ENCODE results near the gene NPHP4.

Gene NPHP4

GRCh38 chr1:5916572-5917280, 75.5 kb downstream of the NPHP4 start:
- no peaks in the 10 kb centered on the region for H3K9me3 Mint-ChIP-seq
- no peaks in the 10 kb centered on the region for H3K27me3 Mint-ChIP-seq
- DNase-seq, result no peak
- H3K27ac Mint-ChIP-seq, result no peak overlapping the region
- peaks cover 5 to 17% of the 10 kb centered on the region in 2 donors for H3K36me3 Mint-ChIP-seq
- ATAC-seq (replicated peaks), result no peak
- H3K4me3 Mint-ChIP-seq, result no peak overlapping the region
- peaks cover 6 to 10% of the 10 kb centered on the region in 2 donors for H3K4me1 Mint-ChIP-seq

- Mint-ChIP-seq H3K4me3 (no peak overlapping the region), H3K36me3 (peaks cover 5 to 17% of the 10 kb centered on the region in 2 donors), H3K27ac (no peak overlapping the region), H3K9me3 (no peaks in the 10 kb centered on the region), H3K27me3 (no peaks in the 10 kb centered on the region), H3K4me1 (peaks cover 6 to 10% of the 10 kb centered on the region in 2 donors)
- DNase-seq (no peak), ATAC-seq (replicated peaks) (peak; percentile 75 to 76)
Measured at GRCh38 chr1:5915587-5916571, 76.3 kb downstream of the NPHP4 start.

- Mint-ChIP-seq H3K4me3 (no peak overlapping the region), H3K27ac (no peak overlapping the region), H3K36me3 (peaks cover 5 to 17% of the 10 kb centered on the region in 2 donors), H3K27me3 (no peaks in the 10 kb centered on the region), H3K9me3 (no peaks in the 10 kb centered on the region), H3K4me1 (peaks cover 6 to 10% of the 10 kb centered on the region in 2 donors)
- ATAC-seq (replicated peaks), result no peak
- no peak for DNase-seq
Measured at GRCh38 chr1:5914676-5915365, 77.4 kb downstream of the NPHP4 start.

- H3K36me3 Mint-ChIP-seq, result peaks cover 5 to 17% of the 10 kb centered on the region in 2 donors
- DNase-seq (no peak), ATAC-seq (replicated peaks) (no peak)
- H3K9me3 Mint-ChIP-seq, result no peaks in the 10 kb centered on the region
- no peak overlapping the region for H3K4me3 Mint-ChIP-seq
- H3K27ac Mint-ChIP-seq, result no peak overlapping the region
- H3K4me1 Mint-ChIP-seq, result peaks cover 6 to 10% of the 10 kb centered on the region in 2 donors
- no peaks in the 10 kb centered on the region for H3K27me3 Mint-ChIP-seq
Measured at GRCh38 chr1:5913876-5914275, 78.3 kb downstream of the NPHP4 start.

- ATAC-seq (replicated peaks), result no peak
- H3K9me3 Mint-ChIP-seq, result no peaks in the 10 kb centered on the region
- no peak for DNase-seq
- no peaks in the 10 kb centered on the region for H3K27me3 Mint-ChIP-seq
- H3K4me3 Mint-ChIP-seq, result no peak overlapping the region
- H3K36me3 Mint-ChIP-seq, result peaks cover 8 to 17% of the 10 kb centered on the region in 2 donors
- peaks cover 6 to 10% of the 10 kb centered on the region in 2 donors for H3K4me1 Mint-ChIP-seq
- H3K27ac Mint-ChIP-seq, result no peak overlapping the region
Measured at GRCh38 chr1:5913078-5913845, 79.0 kb downstream of the NPHP4 start.

- H3K9me3 Mint-ChIP-seq, result no peaks in the 10 kb centered on the region
- peaks cover 7 to 18% of the 10 kb centered on the region in 2 donors for H3K36me3 Mint-ChIP-seq
- ATAC-seq (replicated peaks), result no peak
- peaks cover 6 to 10% of the 10 kb centered on the region in 2 donors for H3K4me1 Mint-ChIP-seq
- no peak for DNase-seq
- H3K4me3 Mint-ChIP-seq, result no peak overlapping the region
- no peaks in the 10 kb centered on the region for H3K27me3 Mint-ChIP-seq
- no peak overlapping the region for H3K27ac Mint-ChIP-seq
Measured at GRCh38 chr1:5911871-5912271, 80.4 kb downstream of the NPHP4 start.

GRCh38 chr1:5911157-5911556, 81.1 kb downstream of the NPHP4 start:
- DNase-seq (no peak), ATAC-seq (replicated peaks) (no peak)
- Mint-ChIP-seq H3K36me3 (peaks cover 7 to 20% of the 10 kb centered on the region in 2 donors), H3K27ac (no peak overlapping the region), H3K9me3 (no peaks in the 10 kb centered on the region), H3K4me1 (peaks cover 6 to 9% of the 10 kb centered on the region in 2 donors), H3K4me3 (no peak overlapping the region), H3K27me3 (no peaks in the 10 kb centered on the region)

GRCh38 chr1:5910666-5911065, 81.6 kb downstream of the NPHP4 start:
- Mint-ChIP-seq H3K27ac (no peak overlapping the region), H3K4me3 (no peak overlapping the region), H3K9me3 (no peaks in the 10 kb centered on the region), H3K27me3 (no peaks in the 10 kb centered on the region), H3K36me3 (peaks cover 7 to 20% of the 10 kb centered on the region in 2 donors), H3K4me1 (peaks cover 2 to 4% of the 10 kb centered on the region in 2 donors)
- ATAC-seq (replicated peaks) (no peak), DNase-seq (no peak)

- no peaks in the 10 kb centered on the region for H3K9me3 Mint-ChIP-seq
- DNase-seq (no peak), ATAC-seq (replicated peaks) (no peak)
- H3K4me1 Mint-ChIP-seq, result peaks cover 0 to 4% of the 10 kb centered on the region in 2 donors
- H3K4me3 Mint-ChIP-seq, result no peak overlapping the region
- no peak overlapping the region for H3K27ac Mint-ChIP-seq
- H3K36me3 Mint-ChIP-seq, result peaks cover 8 to 22% of the 10 kb centered on the region in 2 donors
- H3K27me3 Mint-ChIP-seq, result no peaks in the 10 kb centered on the region
Measured at GRCh38 chr1:5910276-5910620, 82.0 kb downstream of the NPHP4 start.

- ATAC-seq (replicated peaks) (no peak), DNase-seq (no peak)
- Mint-ChIP-seq H3K4me3 (no peak overlapping the region), H3K27me3 (no peaks in the 10 kb centered on the region), H3K9me3 (no peaks in the 10 kb centered on the region), H3K36me3 (peaks cover 9 to 28% of the 10 kb centered on the region in 2 donors), H3K4me1 (no peaks in the 10 kb centered on the region), H3K27ac (no peak overlapping the region)
Measured at GRCh38 chr1:5909576-5910275, 82.5 kb downstream of the NPHP4 start.

GRCh38 chr1:5908461-5909375, 83.5 kb downstream of the NPHP4 start:
- H3K36me3 Mint-ChIP-seq, result peaks cover 7 to 30% of the 10 kb centered on the region in 2 donors
- H3K27me3 Mint-ChIP-seq, result no peaks in the 10 kb centered on the region
- DNase-seq (no peak), ATAC-seq (replicated peaks) (no peak)
- H3K4me3 Mint-ChIP-seq, result no peak overlapping the region
- peak overlapping the region; percentile 47 for H3K27ac Mint-ChIP-seq
- H3K9me3 Mint-ChIP-seq, result no peaks in the 10 kb centered on the region
- no peaks in the 10 kb centered on the region for H3K4me1 Mint-ChIP-seq

GRCh38 chr1:5907966-5908365, 84.3 kb downstream of the NPHP4 start:
- Mint-ChIP-seq H3K36me3 (peaks cover 7 to 29% of the 10 kb centered on the region in 2 donors), H3K27ac (no peak overlapping the region), H3K27me3 (no peaks in the 10 kb centered on the region), H3K4me1 (no peaks in the 10 kb centered on the region), H3K4me3 (no peak overlapping the region), H3K9me3 (no peaks in the 10 kb centered on the region)
- DNase-seq (no peak), ATAC-seq (replicated peaks) (no peak)
